Posterior vena cava (tissue), 2 donors: ENCODE results near the gene ADGRV1. TPM values are rescaled to one million over a fixed set of nuclear protein-coding genes. Genes with fewer than 3 reads are reported as not detected.
"Not testable (repeated sequence)": the region's sequence is repeated elsewhere in the genome, so short reads cannot be mapped to it uniquely, and the experiment has no call there.

Source experiments
- DNase-seq: peaks from one replicate; pipeline ENCODE4 v3.0.0-alpha.2; 2020; ENCODE audit warnings: low spot score
- intact Hi-C, 2 donors: fragments of 100-400 bp; cut with DNase I; formaldehyde crosslinking; loops; one replicate each; pipeline versions ENCODE4 v1.14.1 to v1.14.2; 2022 to 2023
- total RNA-seq, 2 donors: library from RNA; stranded (reverse); fragmentation: NEBNext Ultra II Directional; extraction: Animal tissue kit (Norgen Biotek cat#: 25700); gene quantifications; one replicate each; pipeline ENCODE4 v1.2.1, GENCODE V29; 2021
- donor health status: DM: yes; HTN: yes; CAD: no.
- donor health status: DM: yes; HTN: yes; CAD: no.

The ADGRV1 gene
- total RNA-seq, 2 donors from 2014 or later = 0.19 TPM; not detected in 1

DNA sequence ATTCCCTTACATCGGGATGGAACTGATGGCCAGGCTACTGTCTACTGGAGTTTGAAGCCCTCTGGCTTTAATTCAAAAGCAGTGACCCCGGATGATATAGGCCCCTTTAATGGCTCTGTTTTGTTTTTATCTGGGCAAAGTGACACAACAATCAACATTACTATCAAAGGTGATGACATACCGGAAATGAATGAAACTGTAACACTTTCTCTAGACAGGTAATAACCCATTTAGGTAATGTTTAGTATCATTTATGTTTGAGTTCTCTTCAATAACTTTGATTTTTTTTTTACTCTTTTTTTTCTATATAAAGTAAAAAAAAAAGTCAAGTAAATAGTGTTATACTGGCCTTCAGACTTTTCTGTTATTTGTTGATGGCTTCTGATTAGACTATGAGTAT lies 79.1 kb downstream of the ADGRV1 start:
- intact Hi-C loops = no loop called here

DNA sequence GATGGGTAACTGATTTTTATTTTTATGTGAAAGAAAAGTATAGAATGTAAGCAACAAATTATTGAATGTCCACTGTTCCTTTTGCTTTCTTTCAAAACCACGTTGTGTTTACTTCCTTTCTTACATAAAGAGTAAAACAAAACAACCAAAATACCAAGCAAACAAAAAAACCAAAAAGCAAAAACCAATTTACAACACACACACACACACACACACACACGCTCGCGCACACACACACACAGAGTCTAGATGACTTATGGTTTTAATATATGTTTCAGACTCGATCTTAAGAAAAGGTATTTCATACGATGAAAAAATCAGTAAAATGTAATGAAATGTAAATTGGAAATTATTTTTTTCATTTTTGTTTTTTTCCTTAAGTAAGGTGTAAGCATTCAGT lies 80.3 kb downstream of the ADGRV1 start:
- intact Hi-C loops = no loop called here
- no peak for DNase-seq

More for the DNA sequence above, 79.1 kb downstream of the ADGRV1 start:
- DNase-seq = no peak

DNA sequence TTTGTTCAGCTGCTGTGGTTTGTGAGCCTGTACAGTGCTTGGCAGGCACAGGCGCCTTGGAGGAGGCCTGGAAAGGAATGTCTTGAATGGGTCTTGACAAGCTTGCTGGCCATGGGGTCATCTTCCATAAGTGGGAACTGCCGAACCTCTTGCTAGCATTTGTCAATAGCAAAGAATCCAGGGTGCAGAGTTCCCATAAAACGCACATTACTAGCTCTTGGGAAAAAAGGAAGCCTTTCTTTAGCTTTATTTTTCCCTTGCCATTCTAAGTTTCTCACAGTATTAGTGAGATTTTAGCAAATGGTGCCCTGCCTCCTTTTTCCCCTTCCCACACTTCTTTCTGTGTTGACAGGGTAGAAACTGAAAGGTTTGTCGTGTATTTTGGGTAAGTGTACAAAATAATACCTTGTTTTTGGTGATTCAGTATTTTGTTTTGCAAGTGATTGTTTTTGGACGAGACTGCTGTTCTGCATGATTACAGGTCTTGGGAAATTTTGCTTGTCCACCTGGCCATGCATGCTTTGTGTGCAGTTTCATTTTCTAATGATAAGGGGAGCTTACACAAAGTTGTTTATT lies 82.0 kb downstream of the ADGRV1 start:
- intact Hi-C loops = no loop called here
- DNase-seq = no peak

DNA sequence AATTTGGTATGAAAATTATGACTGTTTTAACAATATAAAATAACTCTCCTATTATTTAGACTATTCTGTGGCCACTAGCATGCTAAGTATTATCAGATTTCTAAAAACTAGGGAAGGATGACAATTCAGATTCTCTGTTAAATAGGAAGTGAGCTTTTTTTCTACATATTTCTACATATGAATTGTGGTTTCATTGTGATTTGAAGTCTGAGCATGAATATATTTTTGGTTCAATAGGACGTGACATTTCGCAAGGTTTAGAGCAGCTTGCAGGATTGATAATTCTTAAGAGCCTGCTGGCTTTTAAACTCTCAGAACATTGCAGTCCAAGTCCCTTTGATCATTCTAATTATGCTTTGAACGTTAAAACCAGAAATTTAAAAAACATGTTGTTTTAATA lies 82.9 kb downstream of the ADGRV1 start:
- intact Hi-C loops = no loop called here
- no peak for DNase-seq

DNA sequence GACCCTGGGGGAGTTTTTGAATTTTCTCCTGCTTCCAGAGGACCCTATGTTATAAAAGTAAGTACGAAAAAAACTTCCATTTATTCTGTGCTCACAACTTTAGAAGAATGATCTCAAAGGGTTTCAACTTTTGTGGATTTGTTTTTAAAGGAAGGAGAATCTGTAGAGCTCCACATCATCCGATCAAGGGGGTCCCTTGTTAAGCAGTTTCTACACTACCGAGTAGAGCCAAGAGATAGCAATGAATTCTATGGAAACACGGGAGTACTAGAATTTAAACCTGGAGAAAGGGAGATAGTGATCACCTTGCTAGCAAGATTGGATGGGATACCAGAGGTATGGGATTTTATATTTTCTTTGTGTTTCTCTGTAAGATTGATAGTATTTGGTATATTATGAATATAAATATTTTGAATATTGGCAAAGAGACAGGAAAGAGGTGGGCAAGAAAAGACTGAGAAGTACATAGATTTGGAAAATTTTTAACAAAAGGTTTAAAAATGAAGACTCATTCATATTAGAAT lies 84.2 kb downstream of the ADGRV1 start:
- intact Hi-C loops = no loop called here
- no peak for DNase-seq

DNA sequence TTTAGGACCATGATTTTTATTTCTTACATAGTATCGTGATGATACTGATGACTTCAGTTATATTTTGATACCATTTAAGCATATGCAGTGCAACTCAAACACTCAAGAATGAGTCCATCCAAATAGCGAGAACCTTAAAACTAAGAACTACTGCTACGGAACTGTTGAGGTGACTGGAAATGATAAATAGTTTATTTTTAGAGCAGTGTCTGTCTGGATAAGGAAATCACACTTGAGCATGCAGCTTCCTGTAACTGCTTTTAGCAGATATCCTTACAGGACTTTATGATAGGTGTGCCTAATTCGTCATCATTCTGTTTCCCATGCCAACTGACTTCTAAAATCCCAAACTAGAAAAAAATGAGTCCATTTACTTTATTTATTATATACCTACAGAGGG lies 85.5 kb downstream of the ADGRV1 start:
- intact Hi-C loops = no loop called here
- DNase-seq = no peak

DNA sequence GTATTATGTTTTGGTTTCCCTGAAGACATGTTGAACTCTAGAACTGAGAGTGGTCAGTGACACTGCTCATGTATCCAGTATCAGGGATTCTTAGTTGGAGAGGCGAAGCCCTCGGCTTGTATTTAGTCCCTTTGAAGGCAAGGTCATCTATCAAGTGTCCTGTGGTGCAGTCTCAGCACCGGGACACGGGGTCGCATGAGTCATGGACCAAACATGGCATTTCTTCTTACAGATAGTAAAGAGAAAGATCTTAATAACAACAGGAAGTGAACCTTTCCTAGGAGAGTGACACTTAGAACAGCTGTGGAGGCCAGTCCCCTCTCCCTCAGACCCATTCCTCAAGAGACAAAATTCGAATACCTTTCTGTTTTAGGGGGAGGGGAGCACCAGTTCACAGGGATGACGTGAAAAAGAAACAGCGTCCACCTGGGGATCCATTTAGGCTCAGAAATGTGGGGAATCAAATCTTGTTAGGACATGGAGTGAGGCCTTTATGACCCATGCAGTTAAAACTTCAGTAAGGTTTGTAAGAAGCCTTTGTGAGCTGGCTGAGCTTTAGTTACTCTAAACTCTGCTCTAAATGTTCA lies 86.5 kb downstream of the ADGRV1 start:
- intact Hi-C loops = no loop called here
- DNase-seq = no peak

DNA sequence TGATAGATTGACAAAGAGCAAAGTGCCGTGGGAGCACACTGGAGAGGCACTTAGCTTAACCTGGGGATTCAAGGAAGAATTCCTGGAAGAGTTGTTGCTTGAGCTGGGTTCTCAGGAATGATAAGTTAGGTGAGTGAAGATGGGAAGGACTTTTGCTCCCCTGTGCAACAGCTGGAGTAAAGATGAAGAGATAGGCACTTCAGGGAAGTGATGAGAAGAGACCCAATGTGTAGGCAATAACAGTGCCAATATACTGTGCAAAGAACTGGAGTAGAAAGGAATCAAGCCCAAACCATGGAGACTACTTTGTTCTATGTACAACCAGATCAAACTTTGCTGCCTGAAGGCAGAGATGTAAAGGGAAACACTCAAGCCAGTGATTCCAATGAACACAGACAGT lies 92.2 kb downstream of the ADGRV1 start:
- DNase-seq = no peak
- intact Hi-C loops = no loop called here

DNA sequence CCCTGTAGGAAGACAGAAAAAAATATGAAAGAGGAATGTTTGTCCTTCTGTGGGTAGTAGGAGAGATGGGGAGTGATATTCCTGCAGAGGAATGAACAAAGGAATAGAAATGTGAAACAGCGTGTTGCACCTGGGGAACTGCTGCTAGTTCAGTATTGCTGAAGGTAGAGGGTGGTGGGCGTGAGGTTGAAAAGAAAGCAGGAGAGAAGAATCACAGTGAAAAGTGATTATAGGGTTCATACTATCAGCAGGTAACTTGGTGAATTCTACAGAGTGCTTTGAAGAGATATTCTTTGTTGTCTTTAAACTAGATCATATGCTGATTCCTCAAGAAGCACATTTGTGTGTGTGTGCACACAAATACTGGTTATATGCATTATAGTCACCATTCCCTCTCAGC lies 95.6 kb downstream of the ADGRV1 start:
- intact Hi-C loops = no loop called here
- no peak for DNase-seq

DNA sequence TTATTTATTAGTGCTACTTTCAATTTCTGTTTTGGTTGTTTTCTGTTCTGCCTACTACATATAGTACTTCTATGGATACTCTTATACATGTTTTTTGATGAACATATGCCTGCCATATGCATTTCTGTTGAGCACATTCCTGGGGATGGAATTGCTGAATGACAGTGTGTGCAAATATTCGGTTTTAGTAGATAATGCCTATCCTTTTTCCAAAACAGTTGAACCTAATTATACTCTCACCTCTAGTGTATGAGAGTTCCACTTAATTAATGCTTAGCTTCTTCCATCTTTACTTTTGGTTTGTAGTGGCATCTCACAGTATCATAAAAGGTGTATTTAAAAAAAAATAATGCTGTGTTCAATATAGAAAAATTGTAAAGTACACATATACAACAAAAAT lies 96.8 kb downstream of the ADGRV1 start:
- no peak for DNase-seq
- intact Hi-C loops = no loop called here

DNA sequence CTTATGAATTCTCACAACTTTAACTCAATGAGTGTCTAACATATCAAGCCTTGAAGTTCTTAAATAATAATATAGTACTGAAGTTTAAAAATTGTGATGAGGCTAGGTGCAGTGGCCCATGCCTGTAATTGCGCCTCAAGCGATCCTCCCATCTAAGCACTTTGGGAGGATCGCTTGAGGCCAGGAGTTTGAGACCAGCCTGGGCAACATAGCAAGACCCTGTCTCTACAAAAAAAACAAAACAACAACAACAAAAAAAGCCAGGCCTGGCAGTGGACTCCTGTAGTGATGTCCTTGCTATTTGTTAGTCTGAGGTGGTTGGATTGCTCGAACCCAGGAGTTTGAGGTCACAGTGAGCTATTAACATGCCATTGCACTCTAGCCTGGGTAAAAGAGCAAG lies 98.4 kb downstream of the ADGRV1 start:
- intact Hi-C loops = no loop called here
- no peak for DNase-seq

DNA sequence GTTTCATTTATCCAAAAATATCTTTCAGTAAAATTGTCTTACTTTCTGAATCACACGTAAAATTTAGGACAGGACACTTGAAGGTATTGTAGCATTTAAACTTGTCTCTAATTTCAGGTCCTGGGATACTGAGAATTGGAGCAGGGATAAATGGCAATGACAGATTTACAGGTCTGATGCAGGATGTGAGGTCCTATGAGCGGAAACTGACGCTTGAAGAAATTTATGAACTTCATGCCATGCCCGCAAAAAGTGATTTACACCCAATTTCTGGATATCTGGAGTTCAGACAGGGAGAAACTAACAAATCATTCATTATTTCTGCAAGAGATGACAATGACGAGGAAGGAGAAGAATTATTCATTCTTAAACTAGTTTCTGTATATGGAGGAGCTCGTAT lies 99.2 kb downstream of the ADGRV1 start:
- intact Hi-C loops = no loop called here
- no peak for DNase-seq

DNA sequence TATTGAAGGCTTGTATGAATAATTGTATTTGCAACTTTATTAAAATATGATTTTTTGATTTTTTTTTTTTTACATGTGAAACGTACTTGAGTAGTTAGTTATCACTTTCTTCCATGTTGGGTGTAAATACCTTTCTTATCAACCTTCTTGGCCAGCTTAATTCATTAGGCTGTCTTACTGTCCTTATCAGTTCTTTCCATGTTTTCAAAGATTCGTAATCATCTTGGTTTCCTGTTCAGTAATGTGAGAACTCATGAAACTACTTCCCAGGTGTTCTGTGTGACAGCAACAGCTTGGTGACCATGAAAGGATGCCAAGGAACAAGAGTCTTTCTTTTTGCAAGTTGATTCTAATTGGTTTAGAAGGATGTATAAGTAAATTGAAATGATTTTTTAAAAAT lies 100.0 kb downstream of the ADGRV1 start:
- DNase-seq = no peak
- intact Hi-C loops = no loop called here

DNA sequence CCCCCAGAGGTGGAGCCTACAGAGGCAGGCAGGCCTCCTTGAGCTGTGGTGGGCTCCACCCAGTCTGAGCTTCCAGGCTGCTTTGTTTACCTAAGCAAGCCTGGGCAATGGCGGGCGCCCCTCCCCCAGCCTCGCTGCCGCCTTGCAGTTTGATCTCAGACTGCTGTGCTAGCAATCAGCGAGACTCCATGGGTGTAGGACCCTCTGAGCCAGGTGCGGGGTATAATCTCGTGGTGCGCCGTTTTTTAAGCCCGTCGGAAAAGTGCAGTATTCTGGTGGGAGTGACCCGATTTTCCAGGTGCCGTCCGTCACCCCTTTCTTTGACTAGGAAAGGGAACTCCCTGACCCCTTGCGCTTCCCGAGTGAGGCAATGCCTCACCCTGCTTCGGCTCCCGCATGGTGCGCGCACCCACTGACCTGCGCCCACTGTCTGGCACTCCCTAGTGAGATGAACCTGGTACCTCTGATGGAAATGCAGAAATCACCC lies 109.5 kb downstream of the ADGRV1 start:
- DNase-seq, intact Hi-C loops: not testable (repeated sequence)

DNA sequence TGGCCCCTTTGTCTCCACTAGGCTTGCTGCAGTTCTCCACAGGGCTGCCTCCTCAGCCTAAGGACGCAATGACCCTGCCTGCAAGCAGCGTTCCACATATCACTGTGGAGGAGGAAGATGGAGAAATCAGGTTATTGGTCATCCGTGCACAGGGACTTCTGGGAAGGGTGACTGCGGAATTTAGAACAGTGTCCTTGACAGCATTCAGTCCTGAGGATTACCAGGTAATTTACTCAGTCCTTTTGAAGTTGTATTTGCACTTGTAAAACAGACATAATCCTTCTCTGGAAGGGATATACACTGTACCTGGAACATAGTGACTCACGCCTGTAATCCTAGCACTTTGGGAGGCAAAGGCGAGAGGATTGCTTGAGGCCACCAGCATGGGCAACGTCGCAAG lies 116.6 kb downstream of the ADGRV1 start:
- DNase-seq = no peak
- intact Hi-C loops = no loop called here

DNA sequence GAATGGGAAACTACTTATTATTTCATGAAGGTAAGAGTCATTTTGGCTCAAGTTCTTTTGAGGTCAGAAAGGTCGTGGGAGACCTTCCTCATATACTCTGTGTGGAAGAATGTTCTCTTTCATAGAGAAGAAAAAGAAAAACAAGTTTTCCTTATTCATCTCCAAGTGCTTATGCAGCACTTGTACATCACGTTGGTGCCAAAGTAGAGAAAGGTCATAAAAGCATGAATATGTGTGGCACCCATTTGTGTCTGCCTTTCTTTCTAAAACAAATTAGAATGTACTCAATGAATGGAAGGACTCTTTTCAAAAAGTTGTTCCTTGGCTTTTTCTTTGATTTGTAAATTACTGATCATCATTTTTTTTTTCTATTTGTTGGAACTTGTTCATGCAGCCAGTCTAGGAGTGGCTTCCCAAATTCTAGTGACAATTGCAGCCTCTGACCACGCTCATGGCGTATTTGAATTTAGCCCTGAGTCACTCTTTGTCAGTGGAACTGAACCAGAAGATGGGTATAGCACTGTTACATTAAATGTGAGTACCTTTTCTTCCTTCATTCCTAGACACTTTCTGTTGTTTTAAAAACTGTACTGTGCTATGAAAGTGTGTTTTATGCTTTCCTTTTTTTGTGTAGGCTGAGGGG lies 122.4 kb downstream of the ADGRV1 start:
- intact Hi-C loops = loop anchor here in 1 of 2 donors (10.0 kb wide), 1 partner anchor 1516 kb away; no protein-coding TSS in a partner anchor
- no peak for DNase-seq

DNA sequence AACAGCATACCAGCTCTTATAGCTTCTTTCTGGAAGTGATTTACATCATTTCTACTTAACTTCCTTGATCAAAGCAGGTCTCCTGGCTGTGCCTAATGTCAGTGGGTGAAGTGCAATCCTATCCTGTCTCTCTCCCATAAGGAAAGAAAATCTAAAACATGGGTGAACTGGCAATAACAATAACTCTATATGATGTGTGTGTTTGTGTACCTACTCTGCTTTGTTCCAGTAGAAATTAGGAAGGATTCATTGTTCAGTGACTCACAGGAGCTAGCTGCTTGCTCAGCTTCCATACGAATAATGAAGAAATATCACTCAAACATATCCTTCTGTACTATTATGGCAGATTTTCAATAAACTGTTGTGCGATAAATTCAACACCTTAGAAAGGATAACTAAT lies 123.7 kb downstream of the ADGRV1 start:
- no peak for DNase-seq
- intact Hi-C loops = loop anchor here in 1 of 2 donors (10.0 kb wide), 1 partner anchor 1517 kb away; no protein-coding TSS in a partner anchor

DNA sequence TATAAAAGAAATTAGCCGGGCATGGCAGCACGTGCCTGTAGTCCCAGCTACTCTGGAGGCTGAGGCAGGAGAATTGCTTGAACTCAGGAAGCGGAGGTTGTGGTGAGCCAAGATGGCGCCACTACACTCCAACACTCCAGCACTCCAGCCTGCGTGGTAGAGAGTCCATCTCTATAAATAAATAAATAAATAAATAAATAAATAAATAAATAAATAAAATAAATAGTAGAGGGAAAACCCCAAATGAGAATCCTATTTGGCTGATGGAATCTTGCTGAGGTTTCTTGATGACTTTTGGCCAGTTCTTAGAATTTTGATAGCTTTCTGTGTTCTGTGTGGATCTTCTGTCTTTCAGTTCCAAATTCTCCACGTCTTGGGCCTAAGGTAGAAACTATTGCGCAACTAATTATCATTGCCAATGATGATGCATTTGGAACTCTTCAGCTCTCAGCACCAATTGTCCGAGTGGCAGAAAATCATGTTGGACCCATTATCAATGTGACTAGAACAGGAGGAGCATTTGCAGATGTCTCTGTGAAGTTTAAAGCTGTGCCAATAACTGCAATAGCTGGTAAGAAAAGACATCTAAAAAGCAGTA lies 126.9 kb downstream of the ADGRV1 start:
- no peak for DNase-seq
- intact Hi-C loops = loop anchor here in 1 of 2 donors (10.0 kb wide), 1 partner anchor 1521 kb away; no protein-coding TSS in a partner anchor

DNA sequence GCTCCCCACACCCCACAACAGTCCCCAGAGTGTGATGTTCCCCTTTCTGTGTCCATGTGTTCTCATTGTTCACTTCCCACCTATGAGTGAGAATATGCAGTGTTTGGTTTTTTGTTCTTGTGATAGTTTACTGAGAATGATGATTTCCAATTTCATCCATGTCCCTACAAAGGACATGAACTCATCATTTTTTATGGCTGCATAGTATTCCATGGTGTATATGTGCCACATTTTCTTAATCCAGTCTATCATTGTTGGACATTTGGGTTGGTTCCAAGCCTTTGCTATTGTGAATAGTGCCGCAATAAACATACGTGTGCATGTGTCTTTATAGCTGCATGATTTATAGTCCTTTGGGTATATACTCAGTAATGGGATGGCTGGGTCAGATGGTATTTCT lies 127.8 kb downstream of the ADGRV1 start:
- DNase-seq = not testable (repeated sequence)
- intact Hi-C loops = loop anchor here in 1 of 2 donors (10.0 kb wide), 1 partner anchor 1522 kb away; no protein-coding TSS in a partner anchor

DNA sequence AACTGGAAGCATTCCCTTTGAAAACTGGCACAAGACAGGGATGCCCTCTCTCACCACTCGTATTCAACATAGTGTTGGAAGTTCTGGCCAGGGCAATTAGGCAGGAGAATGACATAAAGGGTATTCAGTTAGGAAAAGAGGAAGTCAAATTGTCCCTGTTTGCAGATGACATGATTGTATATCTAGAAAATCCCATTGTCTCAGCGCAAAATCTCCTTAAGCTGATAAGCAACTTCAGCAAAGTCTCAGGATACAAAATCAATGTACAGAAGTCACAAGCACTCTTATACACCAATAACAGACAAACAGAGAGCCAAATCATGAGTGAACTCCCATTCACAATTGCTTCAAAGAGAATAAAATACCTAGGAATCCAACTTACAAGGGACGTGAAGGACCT lies 128.9 kb downstream of the ADGRV1 start:
- not testable (repeated sequence) for DNase-seq
- intact Hi-C loops = loop anchor here in 1 of 2 donors (10.0 kb wide), 1 partner anchor 1523 kb away; no protein-coding TSS in a partner anchor
